ENCODE data around the gene ITGBL1.

The ITGBL1 gene

DNA sequence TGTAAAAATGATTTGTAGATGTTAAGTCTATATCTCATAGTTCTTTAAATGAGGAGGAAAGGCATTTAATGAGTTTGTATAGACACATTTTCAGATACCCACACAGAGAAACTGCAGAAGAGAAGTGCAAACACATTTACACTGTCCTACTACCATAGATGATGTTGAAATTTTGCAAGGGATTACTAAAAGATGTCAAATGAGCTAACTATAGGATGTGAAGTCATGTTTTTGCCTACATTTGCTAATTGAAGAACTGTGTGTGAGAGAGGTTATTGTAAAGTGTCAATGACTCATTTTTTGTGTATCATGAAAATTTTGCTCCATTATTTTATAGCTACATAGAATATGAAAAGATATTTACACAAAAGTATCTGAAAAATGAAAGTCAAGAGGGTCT is 178.9 kb downstream of the ITGBL1 start:
- DNase-seq (ENCODE audit: low read depth), result no peak

GRCh38 chr13:101634142-101634541 is 181.7 kb downstream of the ITGBL1 start:
- DNase-seq (ENCODE audit: low read depth), result no peak

DNA sequence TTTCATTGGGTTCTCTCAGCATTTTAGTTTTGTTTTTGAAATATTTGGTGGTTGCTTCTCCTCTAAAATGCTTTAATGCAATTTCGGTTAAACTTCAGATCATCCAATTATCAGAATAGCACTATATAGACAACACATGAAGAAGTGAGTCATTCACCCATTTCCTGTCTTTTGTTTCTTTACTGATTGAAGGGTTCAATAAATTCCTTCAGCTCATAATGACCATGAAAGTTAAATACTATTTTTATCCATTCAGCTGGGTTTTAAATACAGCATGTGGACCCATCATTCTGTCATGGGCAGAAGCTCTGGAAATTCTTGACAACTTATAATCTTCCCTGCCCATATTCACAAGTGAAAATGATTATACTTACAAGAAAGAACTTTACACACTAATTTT is 187.2 kb downstream of the ITGBL1 start:
- no peak for DNase-seq (ENCODE audit: low read depth)

- no peak for DNase-seq (ENCODE audit: low read depth)
Observed at GRCh38 chr13:101640788-101641400, 188.4 kb downstream of the ITGBL1 start.

DNA sequence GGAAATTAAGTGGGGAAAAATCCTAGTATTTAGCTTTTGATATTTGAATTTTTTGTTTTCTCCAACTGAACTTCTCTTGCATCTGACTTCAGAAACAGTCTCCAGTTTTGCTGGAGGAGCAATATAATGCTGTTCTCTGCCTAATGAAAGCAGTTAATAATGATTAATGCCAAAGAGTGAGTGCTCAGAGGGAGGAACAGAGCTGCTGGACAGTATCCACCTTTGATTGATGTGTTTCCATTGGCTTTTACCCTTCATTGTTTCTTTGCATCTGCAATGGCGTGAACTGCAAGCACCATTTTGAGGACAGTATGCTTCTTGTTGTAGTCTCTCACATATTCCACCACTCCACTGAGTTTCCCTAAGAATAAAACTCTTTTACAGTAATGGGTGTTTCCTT is 193.4 kb downstream of the ITGBL1 start:
- no peak for DNase-seq (ENCODE audit: low read depth)

DNA sequence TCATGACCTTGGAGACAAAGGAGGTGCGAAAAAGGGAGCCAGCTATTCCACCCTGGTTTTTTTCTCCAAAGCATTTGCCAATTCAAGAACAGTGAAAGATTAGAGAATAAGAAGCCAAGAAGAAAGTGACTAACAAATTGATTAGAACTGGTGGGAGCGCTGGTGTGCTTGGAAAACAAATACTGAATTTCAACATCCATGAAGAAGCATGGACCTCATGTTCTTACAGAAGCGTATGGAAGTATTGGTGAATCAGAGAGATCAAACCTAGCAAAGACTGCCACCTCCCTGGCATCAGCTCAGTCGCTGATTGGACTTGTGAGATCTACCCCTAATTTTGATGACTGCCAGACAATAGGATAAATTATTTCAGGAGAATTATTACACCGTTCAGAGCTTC is 195.3 kb downstream of the ITGBL1 start:
- DNase-seq (ENCODE audit: low read depth), result no peak

DNA sequence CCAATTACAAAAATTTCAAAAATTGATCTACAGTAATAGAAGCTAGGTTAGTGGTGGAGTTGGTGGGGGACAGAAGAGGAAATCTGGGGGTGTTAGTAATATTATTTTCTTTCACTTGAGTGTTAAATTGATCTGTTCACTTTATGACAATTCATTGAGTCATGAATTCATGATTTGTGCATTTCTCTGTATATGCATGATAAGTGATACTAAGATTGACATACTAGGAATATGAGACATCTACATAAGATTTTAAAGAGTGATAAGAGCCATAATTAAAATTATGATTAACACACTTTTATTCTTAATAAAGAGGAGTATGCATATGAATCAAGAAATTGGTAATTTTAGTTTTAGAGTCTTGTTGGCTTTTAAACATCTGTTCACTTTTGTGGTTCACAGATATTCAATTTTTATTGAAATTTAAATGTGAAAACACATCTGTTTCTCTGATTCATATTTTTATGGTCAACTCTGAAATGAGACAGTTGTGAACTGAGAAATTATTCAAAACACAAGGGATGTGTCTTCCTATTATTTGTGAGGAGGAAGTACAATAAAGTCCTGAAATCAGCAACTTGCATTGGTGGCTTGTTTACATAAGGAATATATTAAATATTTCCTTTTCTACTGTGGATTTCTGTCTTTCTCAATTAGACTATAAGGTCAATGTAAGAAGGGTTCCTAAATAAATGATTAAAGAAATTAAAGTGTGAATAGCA is 196.5 kb downstream of the ITGBL1 start:
- DNase-seq (ENCODE audit: low read depth), result no peak

DNA sequence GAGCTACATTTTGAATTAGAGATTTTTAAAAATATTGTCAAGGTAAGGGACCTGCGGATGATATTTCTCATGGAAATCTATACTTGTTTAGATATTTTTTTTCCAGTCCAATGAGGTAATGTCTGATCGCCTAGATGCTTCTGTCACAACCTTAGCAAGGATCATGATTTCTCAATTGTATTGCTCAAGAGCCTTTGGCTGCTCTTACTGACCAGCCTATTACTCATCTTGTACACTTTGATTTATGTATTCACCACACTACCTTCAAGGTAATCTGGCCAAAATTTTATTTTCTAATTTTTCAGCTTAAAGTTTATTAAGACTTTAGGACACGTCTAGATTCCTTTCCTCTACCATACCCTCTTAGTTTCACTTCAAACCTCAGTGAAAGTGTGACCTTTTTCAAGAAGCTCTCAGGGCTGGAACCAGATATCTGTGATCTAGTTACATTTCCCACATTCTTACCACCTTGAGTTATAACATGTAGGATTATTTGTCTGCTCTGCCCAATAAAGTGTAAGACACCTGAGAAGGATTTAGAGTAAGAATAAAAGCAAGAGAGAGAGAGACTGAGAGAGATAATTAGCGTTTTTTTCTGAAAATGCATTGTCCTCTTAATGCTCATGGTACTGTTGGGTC is 197.1 kb downstream of the ITGBL1 start:
- no peak for DNase-seq (ENCODE audit: low read depth)

- no peak for DNase-seq (ENCODE audit: low read depth)
Observed at GRCh38 chr13:101654883-101655282, 202.4 kb downstream of the ITGBL1 start.

- DNase-seq (ENCODE audit: low read depth), result no peak
Observed at GRCh38 chr13:101655435-101655834, 203.0 kb downstream of the ITGBL1 start.

DNA sequence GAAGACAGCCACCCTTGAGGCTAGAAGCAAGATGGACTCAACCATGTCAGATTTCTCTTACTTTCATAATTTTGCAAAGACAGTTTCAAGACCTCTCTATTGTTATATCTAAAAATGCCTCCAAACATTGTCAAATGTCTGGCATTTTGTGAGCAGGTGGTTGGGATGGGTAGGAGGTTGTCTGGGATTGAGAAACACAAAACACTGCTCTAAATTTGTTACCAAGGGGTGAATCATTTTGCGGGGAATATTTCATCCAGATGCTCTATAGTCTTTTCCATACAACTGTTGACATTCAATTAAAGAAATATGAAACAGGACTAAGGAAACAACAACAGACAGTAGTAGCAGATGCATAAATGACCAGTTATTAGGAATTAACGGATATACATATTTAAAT is 208.2 kb downstream of the ITGBL1 start:
- DNase-seq (ENCODE audit: low read depth), result no peak

- DNase-seq (ENCODE audit: low read depth), result no peak
Observed at GRCh38 chr13:101661839-101662238, 209.4 kb downstream of the ITGBL1 start.

- no peak for DNase-seq (ENCODE audit: low read depth)
Observed at GRCh38 chr13:101673360-101674105, 221.1 kb downstream of the ITGBL1 start.

DNA sequence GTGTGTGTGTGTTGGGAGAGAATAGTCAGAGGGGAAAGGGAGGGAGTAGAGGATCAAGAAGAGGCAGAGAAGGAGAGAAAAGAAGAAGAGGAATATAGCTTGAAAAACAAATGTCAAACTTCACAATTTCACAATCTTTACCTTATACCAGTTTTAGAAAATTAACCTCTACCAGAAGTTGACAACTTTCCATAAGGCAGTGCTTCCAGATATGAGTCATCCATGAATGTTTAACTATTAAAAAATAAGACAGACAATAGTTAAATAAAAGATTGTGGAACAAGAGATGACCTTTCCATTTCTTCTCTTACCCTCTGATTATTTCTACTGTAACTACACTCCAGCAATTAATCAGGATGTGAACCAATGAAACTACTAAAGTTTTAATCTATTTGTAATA is 229.4 kb downstream of the ITGBL1 start:
- DNase-seq (ENCODE audit: low read depth), result no peak

GRCh38 chr13:101686003-101686402 is 233.5 kb downstream of the ITGBL1 start:
- no peak for DNase-seq (ENCODE audit: low read depth)

DNA sequence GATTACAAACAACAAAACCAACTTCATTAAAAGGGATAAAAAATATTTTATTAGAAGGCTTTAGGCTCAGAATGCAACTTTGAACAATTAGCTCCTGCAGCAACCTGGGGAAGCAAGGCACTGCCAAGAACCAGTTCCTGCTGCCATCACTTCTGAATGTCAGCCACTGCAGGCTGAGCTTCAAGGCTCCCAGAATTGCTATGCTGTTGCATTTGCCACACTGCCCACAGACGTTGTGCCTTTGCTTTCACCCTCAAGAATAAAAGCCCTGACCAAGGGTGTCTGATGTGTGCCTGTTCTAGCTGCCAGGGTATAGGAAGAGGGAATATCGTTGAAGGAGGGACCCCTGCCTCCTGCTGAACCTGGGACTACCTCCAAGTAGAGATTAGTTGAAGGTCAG is 238.4 kb downstream of the ITGBL1 start:
- DNase-seq (ENCODE audit: low read depth), result no peak

GRCh38 chr13:101691341-101691860 is 238.9 kb downstream of the ITGBL1 start:
- DNase-seq (ENCODE audit: low read depth), result no peak

GRCh38 chr13:101695870-101696516 is 243.5 kb downstream of the ITGBL1 start:
- no peak for DNase-seq (ENCODE audit: low read depth)

GRCh38 chr13:101697745-101698144 is 245.3 kb downstream of the ITGBL1 start:
- DNase-seq (ENCODE audit: low read depth), result no peak

- no peak for DNase-seq (ENCODE audit: low read depth)
Observed at GRCh38 chr13:101698400-101698799, 245.9 kb downstream of the ITGBL1 start.

GRCh38 chr13:101700598-101700997 is 248.1 kb downstream of the ITGBL1 start:
- no peak for DNase-seq (ENCODE audit: low read depth)

DNA sequence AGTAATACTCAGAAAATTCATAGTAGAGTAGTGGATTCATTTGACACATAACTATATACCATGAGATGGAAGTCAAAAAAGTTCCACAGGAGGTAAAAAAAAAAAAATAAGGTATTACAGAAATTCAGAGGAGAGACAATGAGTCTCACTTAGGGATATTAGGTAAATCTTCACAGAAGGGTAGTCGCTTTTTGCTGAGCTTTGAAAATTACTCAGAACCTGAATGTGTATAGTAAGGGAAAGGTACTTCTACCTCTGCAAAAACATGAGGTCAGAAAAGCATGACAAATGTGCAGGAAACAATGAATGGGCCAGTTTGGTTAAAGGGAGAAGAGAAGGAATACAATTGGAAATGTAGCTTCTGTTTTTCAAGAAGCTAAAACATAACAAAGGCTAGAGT is 250.6 kb downstream of the ITGBL1 start:
- DNase-seq (ENCODE audit: low read depth), result no peak

Measured in activated T-cell treated with anti-CD3 and anti-CD28 coated beads for 24 hours (primary cell).